ENCODE data around the gene GDA. TPM values are rescaled to one million over a fixed set of nuclear protein-coding genes. Genes with fewer than 3 reads are reported as not detected.

Gene GDA
- polyA plus RNA-seq, 4 donors: 33.1 to 210 (median 124) TPM

DNA sequence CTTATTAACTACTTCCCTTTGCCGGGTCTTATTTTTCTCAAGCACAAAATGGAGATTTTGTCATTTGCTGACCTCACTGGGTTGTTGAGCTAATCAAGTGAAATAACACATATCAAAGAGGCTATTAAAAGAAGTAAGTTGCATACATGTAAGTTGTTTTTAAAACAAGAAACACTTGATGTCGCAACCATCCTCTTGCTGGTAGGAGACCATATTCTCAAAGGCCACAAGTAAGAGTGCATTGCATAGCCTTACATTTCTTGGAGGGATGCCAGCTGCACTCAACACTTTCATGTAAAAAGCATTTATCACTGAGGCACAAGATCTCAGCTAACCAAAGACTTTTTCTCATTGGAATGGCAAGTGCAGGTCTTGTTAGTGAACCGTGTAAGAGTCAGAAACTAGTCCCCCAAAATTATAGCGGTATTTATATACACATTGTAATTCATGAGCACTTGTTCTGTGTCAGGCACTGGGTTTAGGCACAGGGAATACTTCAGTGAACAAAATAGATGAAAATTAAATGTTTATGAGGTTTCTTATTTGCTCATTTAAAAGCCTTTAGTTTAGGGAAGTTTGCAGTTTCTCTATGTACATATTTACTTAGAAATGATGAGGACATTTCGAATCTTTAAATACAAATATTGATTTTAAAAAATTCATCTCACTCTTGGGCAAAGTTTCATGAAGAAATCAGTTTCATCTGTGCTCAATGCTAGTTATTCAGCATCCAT is 143.8 kb downstream of the GDA start:
- Histone ChIP-seq H3K4me1 (ENCODE audit: control insufficient read depth in 3 of 3, insufficient read depth in 2 of 3, low read depth in 1 of 3, low read length in 2 of 3) (peaks cover 4 to 47% (median 4%) of the 10 kb centered on the region in 3 donors), H3K27ac (ENCODE audit: low read depth in 1 of 3, low read length in 2 of 3) (peak overlapping the region; percentile 5 to 92 (median 68)), H3K9me3 (ENCODE audit: control insufficient read depth in 2 of 2, insufficient read depth in 1 of 2, low read depth in 1 of 2, low read length in 1 of 2) (peaks cover 0 to 17% of the 10 kb centered on the region in 2 donors), H3K36me3 (ENCODE audit: control insufficient read depth in 3 of 3, insufficient read depth in 2 of 3, low read depth in 1 of 3, low read length in 3 of 3) (no peaks in the 10 kb centered on the region), H3K4me3 (ENCODE audit: low read depth in 1 of 3, low read length in 3 of 3) (no peak overlapping the region), H3K27me3 (ENCODE audit: control insufficient read depth in 3 of 3, insufficient read depth in 3 of 3, low read length in 3 of 3) (no peaks in the 10 kb centered on the region)
- WGBS, 3 donors: 51 to 61% (median 59%) methylated on average over 5 of the region's 5 CpGs
- DNase-seq: peak; percentile 77 to 90
- FAIRE-seq: no peak

DNA sequence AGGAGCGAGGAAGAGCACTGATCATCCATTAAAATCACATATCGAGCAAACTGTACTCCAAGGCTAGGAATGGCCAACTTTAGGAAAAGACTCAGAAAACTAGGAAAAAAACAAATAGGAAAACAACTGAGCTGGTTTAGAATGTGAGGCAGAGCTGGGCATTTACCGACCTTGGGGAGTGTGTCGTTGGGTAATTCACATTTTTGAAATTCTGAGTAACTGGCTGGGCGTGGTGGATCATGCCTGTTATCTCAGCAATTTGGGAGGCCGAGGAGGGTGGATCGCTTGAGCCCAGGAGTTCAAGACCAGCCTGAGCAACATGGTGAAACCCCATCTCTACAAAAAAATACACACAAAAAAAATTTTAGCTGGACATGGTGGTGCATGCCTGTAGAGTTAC is 145.7 kb downstream of the GDA start:
- peaks cover 4 to 47% (median 4%) of the 10 kb centered on the region in 3 donors for H3K4me1 ChIP-seq (ENCODE audit: control insufficient read depth in 3 of 3, insufficient read depth in 2 of 3, low read depth in 1 of 3, low read length in 2 of 3)
- WGBS, 3 donors: 18 to 53% (median 35%) methylated on average over 7 of the region's 7 CpGs
- H3K4me3 ChIP-seq (ENCODE audit: low read depth in 1 of 3, low read length in 3 of 3): no peak overlapping the region
- FAIRE-seq: no peak
- DNase-seq: peak; percentile 65 to 68
- H3K9me3 ChIP-seq (ENCODE audit: control insufficient read depth in 2 of 2, insufficient read depth in 1 of 2, low read depth in 1 of 2, low read length in 1 of 2): peaks cover 0 to 10% of the 10 kb centered on the region in 2 donors
- no peaks in the 10 kb centered on the region for H3K27me3 ChIP-seq (ENCODE audit: control insufficient read depth in 3 of 3, insufficient read depth in 3 of 3, low read length in 3 of 3)
- H3K36me3 ChIP-seq (ENCODE audit: control insufficient read depth in 3 of 3, insufficient read depth in 2 of 3, low read depth in 1 of 3, low read length in 3 of 3): no peaks in the 10 kb centered on the region
- H3K27ac ChIP-seq (ENCODE audit: low read depth in 1 of 3, low read length in 2 of 3): peak overlapping the region; percentile 83 to 92 (median 84)

DNA sequence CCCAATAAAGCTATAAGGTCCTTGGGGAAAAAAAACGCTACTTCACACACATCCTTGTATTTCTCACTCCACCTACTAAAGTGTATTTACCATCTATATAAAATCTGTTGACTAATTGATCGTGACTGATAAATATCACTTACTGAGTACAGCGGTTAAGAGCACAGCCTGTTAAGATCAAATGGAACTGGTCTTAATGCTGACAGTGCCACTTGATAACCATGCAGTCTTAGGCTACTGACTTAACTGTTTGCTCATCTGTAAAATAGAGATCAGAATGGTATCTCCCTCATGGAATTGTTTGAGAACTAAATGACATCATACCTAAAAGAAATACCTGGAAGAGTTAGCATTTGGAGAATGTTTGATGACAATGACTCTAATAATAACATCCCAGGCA is 148.3 kb downstream of the GDA start:
- H3K27ac ChIP-seq (ENCODE audit: low read depth in 1 of 3, low read length in 2 of 3): no peak overlapping the region
- no peak for FAIRE-seq

GRCh38 chr9:72299017-72299603 is 149.9 kb downstream of the GDA start:
- Histone ChIP-seq H3K27ac (ENCODE audit: low read depth in 1 of 3, low read length in 2 of 3) (no peak overlapping the region), H3K36me3 (ENCODE audit: control insufficient read depth in 3 of 3, insufficient read depth in 2 of 3, low read depth in 1 of 3, low read length in 3 of 3) (no peaks in the 10 kb centered on the region), H3K27me3 (ENCODE audit: control insufficient read depth in 3 of 3, insufficient read depth in 3 of 3, low read length in 3 of 3) (no peaks in the 10 kb centered on the region), H3K9me3 (ENCODE audit: control insufficient read depth in 2 of 2, insufficient read depth in 1 of 2, low read depth in 1 of 2, low read length in 1 of 2) (peaks cover 0 to 3% of the 10 kb centered on the region in 2 donors), H3K4me1 (ENCODE audit: control insufficient read depth in 3 of 3, insufficient read depth in 2 of 3, low read depth in 1 of 3, low read length in 2 of 3) (peaks cover 0 to 34% (median 4%) of the 10 kb centered on the region in 3 donors), H3K4me3 (ENCODE audit: low read depth in 1 of 3, low read length in 3 of 3) (peak overlapping the region in 1 of 3 donors; percentile 8)
- DNase-seq (no peak), FAIRE-seq (no peak)
- 92 to 94% (median 92%) methylated on average over 8 of the region's 8 CpGs for WGBS, 3 donors

More for the DNA sequence above, 148.3 kb downstream of the GDA start:
- Histone ChIP-seq H3K36me3 (ENCODE audit: control insufficient read depth in 3 of 3, insufficient read depth in 2 of 3, low read depth in 1 of 3, low read length in 3 of 3) (no peaks in the 10 kb centered on the region), H3K4me3 (ENCODE audit: low read depth in 1 of 3, low read length in 3 of 3) (no peak overlapping the region), H3K27me3 (ENCODE audit: control insufficient read depth in 3 of 3, insufficient read depth in 3 of 3, low read length in 3 of 3) (no peaks in the 10 kb centered on the region), H3K9me3 (ENCODE audit: control insufficient read depth in 2 of 2, insufficient read depth in 1 of 2, low read depth in 1 of 2, low read length in 1 of 2) (peaks cover 0 to 3% of the 10 kb centered on the region in 2 donors), H3K4me1 (ENCODE audit: control insufficient read depth in 3 of 3, insufficient read depth in 2 of 3, low read depth in 1 of 3, low read length in 2 of 3) (peaks cover 4 to 44% (median 4%) of the 10 kb centered on the region in 3 donors)
- WGBS, 3 donors: 17 to 49% (median 25%) methylated on average over 3 of the region's 3 CpGs
- DNase-seq: peak; percentile 30 to 45

DNA sequence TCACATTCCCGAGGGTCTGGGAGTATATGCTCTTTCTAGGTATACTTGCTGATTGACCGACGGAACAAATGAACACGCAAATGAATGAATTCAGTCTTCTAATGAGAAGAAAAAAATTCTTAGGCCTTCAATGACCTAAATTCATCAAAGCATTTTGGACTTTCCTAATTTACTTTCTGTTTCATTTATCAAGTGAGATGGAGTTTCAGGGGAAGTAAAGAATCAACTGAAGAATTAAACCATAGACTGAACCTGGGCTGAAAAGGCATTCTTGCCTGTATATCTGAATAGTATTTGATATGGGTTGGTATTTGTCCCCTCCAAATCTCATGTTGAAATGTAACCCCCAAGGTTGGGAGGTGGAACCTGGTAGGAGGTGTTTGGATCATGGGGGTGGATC is 151.6 kb downstream of the GDA start:
- no peaks in the 10 kb centered on the region for H3K27me3 ChIP-seq (ENCODE audit: control insufficient read depth in 3 of 3, insufficient read depth in 3 of 3, low read length in 3 of 3)
- H3K36me3 ChIP-seq (ENCODE audit: control insufficient read depth in 3 of 3, insufficient read depth in 2 of 3, low read depth in 1 of 3, low read length in 3 of 3): no peaks in the 10 kb centered on the region
- H3K4me1 ChIP-seq (ENCODE audit: control insufficient read depth in 3 of 3, insufficient read depth in 2 of 3, low read depth in 1 of 3, low read length in 2 of 3): peaks cover 4 to 37% (median 6%) of the 10 kb centered on the region in 3 donors
- WGBS, 3 donors: 66 to 86% (median 82%) methylated on average over 4 of the region's 4 CpGs
- H3K9me3 ChIP-seq (ENCODE audit: control insufficient read depth in 2 of 2, insufficient read depth in 1 of 2, low read depth in 1 of 2, low read length in 1 of 2): peaks cover 0 to 3% of the 10 kb centered on the region in 2 donors
- FAIRE-seq (no peak), DNase-seq (no peak)
- H3K4me3 ChIP-seq (ENCODE audit: low read depth in 1 of 3, low read length in 3 of 3): no peak overlapping the region
- no peak overlapping the region for H3K27ac ChIP-seq (ENCODE audit: low read depth in 1 of 3, low read length in 2 of 3)

Other genes with a start within 250 kb of the GDA start
- gene ABHD17B, start 238.2 kb upstream of the GDA start, polyA plus RNA-seq: 10 to 100 TPM; 12.5 to 28.0 (median 22.4) TPM
- gene C9orf85, start 237.8 kb upstream of the GDA start, polyA plus RNA-seq: 10 to 100 TPM; 14.1 to 35.7 (median 19.4) TPM
- gene C9orf57, start 88.8 kb upstream of the GDA start, polyA plus RNA-seq: not detected
- 100 to 1,000 TPM in 1 of 4 donors, 10 to 100 TPM in 3; 38.9 to 137 (median 62.1) TPM for gene ZFAND5, start 215.8 kb downstream of the GDA start, polyA plus RNA-seq